Glomerular endothelial cell (primary cell): ENCODE measurements around the gene STX16. TPM values are rescaled to one million over a fixed set of nuclear protein-coding genes. Genes with fewer than 3 reads are reported as not detected.

Experiments used
- DNase-seq: peaks from one replicate; pipeline ENCODE4 v3.0.0-alpha.2; 2011; ENCODE audit warnings: low read depth, low spot score; ENCODE audit errors: extremely low read depth
- total RNA-seq: library from RNA; depleted of rRNA; stranded (reverse); fragments of >200 nt; gene quantifications from 2 replicates; pipeline ENCODE4 v1.2.3, GENCODE V29; 2015

The STX16 gene
- total RNA-seq, 1 donor from 2014 or later = 47.1 TPM

DNA sequence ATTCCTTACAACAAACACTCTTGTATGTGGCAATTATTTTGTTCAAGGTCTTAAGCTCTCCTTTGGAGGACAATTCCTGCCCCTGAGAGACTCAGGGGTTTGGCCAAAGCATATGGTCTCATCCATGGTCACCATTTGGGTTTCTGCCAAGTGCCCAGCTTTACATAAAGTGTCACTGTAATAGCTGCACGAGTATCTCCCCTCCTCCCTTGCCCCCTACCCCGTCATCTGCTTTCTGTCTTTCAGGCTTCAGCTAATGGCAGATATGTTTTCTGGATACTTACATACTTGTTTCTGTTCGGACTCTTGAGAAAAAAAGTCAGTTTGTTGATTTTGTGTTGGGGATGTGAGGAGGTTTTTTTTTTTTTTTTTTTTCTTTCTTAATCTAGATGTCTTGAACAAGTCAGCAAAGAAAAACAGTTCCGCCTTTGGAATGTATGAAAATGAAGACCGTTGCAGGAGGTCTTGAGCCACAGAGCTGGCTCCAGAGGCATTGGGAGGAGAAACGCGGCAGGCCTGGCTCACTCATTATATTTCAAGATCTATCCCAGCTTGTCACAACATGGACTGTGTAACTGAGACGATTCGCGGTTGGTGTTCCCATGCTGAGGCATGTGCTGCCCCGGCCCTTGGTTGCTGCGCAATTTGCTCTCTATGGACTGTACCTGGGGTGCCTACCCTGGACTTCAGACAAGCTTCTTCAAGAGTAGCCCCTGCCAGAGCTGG, 32.6 kb upstream of the STX16 start:
- DNase-seq = no peak

DNA sequence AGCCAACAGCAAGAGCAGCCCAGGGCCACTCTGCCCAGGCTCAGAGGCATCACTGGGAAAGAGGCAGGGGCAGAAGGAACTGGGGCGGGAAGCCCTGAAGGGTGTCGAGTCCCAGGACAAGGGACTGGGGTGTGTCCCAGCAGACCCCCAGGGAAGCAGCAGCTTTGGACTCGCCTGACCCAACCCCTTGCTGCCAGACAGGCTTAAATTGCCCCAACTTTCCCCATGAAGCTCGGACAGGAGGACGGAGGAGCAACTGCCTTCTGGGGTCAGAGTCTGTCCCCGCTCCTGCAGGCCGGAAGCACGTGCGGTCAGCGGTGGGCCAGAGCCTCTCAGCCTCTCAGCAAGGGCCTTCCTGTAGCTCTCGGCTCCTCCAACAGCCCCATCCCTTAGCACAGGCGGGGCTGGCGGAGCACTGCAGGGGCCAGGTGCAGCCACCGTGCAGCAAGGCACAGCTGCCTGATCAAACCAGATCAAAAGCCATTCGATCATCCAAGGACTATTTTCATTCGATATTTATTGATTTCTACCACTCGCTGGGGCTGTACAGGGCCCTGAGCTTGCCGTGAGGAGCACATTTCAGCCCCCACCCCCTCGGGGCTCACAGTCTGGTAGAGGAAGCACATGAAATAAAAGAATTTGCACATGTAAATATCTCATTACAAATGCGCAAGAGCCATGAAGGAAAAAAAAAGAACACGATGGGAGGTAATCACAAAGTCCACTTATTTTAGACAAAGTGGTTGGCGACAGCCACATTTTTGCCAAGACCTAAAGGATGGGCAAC, 31.8 kb upstream of the STX16 start:
- no peak for DNase-seq

DNA sequence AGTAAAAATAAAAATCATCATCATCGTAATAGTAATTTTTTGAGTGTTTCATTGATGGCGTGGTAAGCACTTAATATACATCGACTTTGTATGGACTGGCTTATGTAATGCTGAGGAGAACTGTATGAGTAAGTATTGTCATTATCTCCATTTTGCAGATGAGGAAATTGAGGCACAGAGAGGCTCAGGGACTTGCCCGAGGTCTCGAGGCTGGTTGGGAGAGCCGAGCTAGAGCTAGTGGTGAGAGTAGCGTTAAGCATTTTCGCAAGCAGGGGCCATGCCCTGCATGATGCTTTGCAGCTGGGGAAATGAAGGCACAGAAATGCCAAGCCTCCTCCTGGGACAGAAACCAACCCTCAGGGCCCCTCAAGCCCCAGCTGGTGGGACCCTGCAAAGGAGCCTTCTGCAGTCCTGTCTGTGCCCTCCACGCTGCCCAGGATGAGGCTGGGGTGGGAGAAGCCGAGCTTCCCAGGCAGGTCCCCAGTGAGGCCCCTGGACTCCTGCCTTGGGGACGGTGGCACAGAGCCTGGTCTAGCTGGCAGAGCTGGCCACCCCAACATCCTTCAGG, 31.1 kb upstream of the STX16 start:
- DNase-seq = no peak

DNA sequence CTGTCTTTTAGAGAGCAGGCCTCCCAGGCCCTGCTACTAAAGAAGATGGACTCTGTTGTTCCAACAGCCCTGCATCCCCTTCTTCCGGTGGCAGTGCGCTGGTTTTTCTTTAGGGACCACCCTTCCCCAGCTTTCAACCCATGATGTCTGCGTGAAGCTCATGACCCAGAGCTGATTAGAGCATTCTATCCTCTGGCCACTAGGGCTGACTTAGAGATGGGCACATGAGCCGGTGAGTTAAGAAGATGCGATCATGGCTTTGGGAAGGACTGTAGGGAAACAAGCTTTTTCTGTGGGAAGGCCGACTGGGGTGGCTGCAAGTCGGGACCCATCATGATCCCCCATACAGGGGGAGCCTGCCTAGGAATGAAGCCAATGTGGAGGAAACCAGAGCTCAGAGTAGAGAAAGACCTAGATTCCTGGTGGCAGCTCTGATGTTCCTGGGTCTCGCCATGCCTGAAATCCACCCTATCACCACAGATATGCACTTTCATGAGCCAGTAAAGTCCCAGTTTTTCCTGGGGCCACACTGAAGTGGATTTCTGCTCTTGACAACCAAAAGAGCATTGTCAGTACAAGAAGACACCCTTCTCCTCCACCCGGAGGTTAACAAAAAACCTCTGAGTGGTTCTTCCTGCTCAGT, 29.1 kb upstream of the STX16 start:
- no peak for DNase-seq

DNA sequence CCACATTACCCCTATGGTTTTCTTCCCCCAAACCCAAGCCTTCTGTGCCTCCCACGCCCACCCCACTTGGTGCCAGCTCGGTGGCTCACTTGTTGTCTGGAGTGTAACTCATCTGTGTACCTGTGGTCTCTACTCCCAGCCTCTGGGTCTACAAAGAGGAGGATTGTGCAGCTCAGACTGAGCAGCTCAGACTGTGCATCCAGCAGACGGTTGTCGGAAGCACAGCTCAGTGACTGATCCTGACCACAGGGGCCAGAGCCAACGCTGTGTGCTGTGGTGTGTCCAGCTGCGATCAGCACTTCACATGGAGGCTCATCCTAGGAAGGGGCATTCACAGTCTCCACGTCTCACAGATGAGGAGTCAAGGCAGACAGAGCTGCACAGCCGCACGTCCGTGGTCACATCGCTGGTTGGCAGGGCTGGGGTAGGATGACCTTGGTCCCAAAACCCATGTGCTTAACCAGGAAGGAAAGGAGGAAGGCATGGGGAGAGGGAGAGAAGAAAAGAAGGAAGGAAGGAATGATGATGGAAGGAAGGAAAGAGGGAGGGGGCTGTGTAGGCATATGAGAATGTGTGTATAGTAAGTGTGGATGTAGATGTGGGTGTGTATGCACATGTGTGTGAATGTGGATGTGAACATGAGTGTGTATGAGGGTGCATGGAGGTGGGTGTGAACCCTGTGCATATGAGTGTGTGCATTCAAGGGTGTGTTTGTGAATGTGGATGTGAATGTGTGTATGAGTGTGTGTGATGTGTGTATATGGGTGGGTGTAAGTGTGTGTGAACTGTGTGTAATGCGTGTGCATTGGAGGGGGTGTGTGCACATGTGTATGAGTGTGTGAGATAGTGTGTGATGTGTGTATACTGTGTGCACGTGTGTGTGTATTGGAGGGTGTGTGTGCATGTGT, 28.2 kb upstream of the STX16 start:
- no peak for DNase-seq

DNA sequence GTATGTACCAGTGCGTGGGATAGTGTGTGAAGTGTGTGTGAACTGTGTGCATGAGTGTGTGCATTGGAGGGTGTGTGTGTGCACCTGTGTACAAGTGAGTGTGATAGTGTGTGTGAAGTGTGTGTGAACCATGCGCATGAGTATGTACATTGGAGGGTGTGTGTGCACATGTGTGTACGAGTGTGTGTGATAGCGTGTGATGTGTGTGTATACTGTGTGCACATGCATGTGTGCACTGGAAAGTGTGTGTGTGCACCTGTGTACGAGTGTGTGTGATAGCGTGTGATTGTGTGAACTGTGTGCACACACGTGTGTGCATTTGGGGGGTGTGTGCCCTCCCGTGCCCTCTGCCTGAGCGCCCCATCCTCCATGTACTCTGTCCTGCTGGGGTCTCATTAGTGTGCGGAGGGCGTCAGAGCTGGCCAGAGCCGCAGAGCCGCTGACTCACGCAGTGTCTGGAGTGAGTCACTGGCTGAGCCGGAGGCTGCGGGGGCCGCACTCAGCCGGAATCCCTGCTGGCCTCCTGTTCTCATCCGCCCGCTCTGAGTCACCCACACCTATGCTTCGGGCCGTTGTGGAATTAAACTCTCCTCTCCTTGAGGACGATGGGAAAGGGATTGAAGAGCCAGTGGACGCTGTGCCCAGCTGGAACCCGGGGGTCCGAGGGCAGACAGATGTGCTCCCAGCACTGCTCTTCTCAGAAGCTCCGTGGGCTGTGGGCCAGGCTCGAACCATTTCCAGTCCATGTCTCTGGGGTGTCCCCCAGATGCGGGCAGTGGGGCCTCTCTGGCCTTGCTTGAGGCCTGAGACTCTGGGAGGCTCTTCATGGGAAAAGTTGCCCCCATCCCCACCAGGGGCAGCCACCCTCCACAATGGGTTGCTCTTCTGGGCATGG, 27.3 kb upstream of the STX16 start:
- peak; percentile 65 for DNase-seq

DNA sequence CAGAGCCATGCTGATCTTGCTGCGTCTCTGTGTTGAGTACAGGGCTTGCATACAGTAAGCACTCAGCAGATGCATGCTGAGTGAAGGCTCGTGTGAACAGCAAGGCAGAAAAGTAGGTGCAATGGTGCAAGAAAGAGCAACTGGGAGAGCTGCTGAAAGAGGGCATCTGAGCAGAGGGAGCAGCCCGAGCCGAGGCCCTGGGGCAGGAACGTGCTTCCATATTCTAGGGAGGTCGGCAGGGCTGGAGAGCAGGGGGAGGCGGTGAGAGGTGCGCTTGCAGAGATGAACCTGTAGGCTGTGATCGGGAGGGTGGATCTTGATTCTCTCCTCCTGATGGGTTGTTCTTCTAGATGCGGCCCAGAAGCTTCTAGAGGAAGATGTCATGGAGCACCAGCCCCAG, 26.4 kb upstream of the STX16 start:
- no peak for DNase-seq

DNA sequence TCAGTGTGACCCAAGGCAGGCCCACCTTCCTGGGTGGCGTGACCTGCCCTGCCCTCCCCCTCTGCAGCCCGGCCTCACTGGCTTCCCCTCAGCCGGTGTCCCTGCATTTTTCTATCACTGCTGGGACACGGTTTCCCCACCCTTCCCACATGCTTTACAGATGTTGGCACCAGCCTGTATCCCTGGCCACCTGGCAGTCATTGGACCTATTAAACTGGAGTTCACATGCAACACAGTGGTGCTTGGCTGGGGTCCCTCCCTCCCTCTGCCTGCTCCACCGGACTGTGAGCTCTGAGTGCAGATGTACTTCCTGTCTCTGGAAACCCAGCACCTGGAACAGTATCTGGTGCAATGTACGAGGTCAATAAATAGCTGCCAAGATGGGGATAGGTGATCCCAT, 25.5 kb upstream of the STX16 start:
- no peak for DNase-seq

DNA sequence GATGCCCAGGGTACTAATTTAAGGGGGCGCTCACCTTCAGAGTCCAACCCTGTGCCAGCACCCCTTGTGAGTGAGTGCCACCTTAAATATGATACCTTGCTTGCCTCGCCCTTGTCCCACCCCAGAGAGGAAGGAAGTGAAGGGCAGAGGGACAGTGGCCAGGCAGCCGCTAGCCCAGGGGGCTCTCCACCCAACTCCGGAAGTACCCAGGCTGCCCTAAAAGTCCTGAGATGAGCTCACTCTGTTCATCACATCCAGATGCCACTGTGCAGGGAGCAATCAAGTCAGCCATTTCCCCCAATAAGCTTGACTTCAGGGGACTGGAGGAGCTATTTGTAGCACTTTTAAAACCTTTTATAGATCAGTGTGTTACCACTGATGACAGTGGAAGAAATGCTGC, 25.0 kb upstream of the STX16 start:
- DNase-seq = no peak

DNA sequence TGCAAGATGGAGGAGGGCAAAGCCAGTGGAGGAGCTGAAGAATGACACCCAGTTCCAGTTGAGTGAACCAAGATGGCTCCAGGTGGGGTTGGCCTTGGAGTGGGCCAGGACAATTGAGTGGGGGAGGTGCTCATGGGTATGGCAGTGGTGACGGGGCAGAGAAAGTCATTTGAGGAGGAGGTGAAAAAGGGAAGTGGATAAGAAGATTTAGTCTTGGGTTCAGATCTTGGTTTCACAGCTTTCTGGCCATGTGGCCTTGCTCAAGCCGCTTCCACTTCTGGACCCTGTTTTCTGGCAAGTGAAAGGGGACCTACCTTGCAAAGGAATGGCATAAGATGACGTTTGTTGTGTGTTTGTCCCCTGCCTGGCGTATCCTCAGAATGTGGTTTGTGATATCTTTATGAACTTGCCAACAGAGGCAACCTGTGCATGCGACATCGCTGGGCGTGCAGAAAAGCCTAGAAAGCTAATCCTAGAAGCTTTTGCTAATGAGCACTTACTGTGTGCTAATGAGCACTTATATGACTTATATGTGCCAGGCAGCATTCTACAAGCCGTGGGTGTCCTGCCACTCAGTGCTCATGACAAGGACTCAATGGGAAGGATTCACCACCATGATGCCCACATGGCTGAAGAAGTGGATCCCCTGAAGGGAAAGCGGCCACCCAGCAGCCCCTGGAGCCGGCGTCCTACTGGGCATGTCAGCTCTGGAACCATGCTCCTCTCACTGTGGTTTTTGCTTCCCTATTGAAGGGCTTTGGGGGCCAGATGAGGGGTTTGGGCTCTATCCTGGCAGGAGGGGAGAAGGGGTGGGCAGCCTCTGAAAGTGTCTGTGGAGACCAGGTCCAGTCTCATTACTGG, 23.6 kb upstream of the STX16 start:
- DNase-seq = no peak

DNA sequence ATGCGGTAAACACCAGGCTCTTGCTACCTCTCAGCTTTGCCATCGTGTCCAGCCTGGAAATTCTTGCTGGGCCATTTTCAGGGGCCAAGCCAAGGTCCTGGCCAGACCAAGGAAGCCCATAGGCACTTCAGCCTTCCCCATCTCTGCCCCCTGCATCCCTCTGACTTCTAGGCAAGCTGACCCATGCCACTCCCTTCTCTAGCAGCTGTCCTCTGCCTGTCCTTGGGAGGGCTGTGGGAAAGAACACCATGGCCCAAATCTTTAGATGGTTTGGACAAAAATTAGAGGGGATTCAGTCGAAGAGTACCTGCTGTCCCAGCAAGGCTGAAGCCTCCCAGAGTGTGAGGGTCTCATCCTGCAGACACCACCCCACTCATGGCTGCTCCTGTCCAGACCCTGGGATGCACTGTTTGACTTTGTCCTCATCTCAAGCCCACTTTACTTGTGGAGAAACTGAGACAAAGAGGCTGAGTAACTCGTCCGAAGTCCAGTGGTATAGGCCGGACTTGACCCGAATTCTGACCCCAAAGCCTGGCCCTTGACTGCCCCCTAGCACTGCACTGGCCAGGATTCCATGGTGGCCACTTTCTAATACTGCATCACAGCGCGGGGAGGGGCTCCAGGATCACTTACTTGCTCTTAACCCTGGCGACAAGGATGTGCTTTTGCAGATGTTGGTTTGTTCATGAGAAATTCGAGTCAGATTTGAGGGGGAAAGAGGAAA, 22.4 kb upstream of the STX16 start:
- no peak for DNase-seq

DNA sequence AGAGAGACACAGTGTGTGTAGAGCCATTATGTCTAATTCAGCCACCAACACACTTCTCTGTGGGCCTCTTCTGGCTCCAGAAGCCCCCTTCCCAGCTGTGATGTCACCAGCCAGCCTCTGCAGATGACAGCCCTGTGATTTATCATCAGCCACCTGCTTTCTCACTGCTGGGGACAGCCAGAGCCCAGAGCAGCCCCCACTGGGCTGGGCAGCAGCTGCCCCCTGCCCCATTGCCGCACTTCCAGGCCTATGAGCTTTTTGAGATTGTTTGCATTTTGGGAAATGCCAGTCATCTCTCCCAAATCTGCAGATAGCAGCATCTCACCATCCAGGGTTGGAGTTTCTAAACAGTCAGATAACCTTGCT, 21.9 kb upstream of the STX16 start:
- DNase-seq = no peak

DNA sequence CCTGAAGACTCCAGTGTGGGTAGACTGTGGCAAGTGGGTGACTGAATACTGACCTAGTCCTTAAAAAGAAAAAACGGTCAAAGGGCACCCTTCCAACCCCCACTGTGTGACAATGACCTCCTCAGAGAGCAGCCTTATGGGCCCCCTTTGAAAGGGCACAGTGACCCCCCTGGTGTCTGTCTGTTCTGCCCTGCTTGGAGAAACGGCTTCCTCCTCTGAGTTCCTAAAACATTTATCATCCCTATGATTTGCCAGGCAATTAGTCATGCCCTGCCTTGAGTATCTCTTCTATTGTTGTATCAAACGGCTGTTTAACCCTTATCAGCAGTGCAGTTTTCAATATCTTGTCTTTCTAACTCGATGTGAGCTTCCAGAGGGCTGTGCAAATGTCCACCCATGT, 21.0 kb upstream of the STX16 start:
- no peak for DNase-seq

DNA sequence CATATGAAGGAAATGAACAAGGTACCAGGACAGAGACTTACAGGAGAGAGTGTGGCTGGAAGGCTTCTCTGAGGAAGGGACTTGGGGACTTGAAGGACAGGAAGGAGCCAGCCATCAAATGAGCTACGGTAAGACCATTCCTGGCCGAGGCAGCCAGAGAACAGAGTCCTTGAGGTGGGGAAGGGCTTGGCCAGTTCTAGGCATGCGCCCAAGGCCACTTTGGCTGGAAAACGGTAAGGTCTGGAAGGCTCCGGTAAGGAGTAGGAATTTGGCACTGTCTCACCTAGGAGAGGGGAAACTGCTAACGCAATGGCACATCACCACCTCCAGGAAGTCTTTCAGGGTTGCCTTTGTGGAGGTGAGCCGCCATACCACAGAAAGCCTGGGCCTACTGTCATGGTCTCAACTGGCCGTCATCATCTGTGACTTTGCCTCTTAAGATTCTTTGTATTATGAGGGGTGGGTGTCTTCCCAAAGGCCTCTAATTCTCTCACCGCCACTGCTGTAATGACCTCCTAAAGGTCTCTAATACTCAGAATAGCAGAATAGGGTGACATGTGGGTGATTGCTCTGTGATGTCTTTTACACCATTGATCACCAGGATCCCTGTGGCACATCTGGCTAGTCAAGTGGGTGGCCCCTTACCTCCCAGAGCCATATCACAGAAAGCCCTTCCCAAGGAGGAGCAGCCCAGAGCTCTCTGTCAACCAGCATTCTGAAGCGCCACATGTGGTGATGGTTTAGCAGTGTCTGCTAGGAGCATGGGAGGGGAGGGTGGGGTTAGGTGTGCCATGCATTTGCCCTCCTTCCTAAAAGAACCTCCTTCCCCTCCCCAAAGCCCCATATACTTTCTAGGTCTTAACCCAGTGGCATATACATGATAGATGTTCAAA, 17.7 kb upstream of the STX16 start:
- no peak for DNase-seq

DNA sequence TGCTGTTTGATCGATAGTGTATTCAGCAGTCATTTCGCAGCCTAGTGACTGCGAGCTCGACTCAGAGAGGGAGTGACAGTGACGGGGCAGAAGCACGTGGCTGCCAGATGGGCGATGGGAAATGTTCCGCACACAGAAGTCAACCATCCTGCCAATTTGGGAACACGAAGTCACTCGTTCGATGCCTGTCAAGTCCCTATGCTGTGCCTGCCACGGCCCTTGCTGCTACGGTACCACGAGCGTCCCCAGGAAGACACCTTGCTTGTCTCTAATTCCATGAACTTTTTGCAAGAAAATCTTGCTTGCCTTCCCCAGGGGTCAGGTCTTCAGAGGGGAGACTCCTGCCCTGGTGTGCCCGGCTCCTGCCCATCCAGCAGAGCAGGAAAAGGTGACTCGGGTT, 17.0 kb upstream of the STX16 start:
- DNase-seq = no peak

DNA sequence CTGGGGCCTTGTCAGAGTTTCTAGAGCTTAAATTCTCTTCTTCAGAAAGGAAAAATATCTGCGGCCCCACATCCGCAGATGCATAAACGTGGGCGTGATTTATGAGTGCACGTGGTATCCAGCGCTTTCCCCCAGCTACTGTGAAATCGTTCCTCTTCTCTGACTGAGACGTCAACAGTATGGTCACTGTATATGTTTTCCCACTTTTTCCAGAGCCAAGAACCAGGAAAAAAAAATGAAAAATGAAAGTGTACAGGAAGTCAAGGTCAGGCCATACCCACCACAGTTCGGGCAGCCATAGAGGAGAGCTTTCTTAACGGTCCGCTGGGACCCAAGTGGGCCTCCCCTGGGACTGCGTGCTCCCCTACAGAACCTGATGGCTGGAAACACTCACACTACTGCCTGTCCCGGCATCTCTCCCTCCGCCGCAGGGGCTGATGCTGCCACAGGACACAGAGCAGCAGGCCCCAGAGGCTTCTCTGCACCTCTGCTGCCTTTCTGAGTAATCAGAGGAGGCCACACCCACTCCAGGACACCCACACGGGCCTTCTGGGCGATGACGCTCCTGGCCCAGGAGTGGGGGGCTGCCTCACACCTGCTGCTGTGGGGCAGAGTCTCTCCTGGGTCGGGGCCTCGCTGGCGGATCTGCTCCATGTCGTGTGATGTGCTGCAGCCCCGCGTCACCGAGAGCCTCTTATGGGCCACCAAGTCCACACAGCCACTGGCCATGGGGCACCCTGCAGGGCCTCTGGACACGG, 16.4 kb upstream of the STX16 start:
- DNase-seq = no peak
